Caki2 (cell line): ENCODE results near the gene LLGL1. TPM values are rescaled to one million over a fixed set of nuclear protein-coding genes. Genes with fewer than 3 reads are reported as not detected.

Experiments
- DNase-seq: peaks from one replicate; pipeline ENCODE4 v3.0.0-alpha.2; 2015; ENCODE audit warnings: low read depth
- in situ Hi-C: cut with HindIII; loops from 2 replicates; pipeline ENCODE4 v1.10.0; 2016; ENCODE audit warnings: low sequenced_read_pairs, low pct_unique_long_range_greater_than_20kb, mixed read lengths
- total RNA-seq: library from RNA; depleted of rRNA; stranded (reverse); fragments of >200 nt; shearing (Covaris generic); gene quantifications from 2 replicates; pipeline ENCODE4 v1.2.3, GENCODE V29; 2014; ENCODE audit warnings: low replicate concordance

Gene LLGL1
- total RNA-seq, 1 experiment from 2014 or later: 21.4 TPM

DNA sequence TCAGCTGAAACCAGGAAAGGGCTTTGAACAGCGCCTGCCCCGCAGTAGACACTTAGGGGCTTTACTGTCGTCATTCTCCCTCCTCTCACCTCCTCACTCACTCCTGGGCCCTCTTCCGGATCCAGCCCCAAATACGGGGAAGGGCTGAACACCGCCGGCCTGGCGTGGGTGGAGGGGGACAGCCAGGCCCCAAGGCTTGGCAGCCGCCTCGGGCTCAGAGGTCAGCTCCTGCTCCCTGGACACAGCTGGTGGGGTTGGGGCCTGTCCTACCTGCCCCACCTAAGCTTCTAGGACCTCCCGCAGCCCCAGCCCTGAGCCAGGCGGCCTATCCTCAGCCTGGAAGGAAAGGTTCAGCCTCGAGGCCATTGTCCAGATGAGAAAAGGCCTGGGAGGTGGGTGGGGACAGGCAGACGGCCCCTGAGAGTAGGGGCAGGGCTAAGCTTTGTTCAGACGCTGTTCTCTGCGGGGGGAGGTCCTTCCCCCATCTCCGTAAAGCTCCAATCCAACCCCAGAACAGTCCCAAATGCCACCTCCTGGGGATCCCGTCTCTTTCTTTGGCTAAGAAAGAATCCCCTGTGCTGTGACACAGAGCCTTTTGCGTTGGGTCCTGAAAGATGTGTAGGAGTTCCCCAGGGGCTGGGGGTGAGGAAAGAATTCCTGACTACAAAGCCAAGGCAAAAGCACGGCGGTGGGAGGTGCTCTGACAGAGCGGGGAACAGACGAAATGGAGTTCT, 881 bp upstream of the LLGL1 start:
- DNase-seq: no peak
- in situ Hi-C loops: no loop called here

DNA sequence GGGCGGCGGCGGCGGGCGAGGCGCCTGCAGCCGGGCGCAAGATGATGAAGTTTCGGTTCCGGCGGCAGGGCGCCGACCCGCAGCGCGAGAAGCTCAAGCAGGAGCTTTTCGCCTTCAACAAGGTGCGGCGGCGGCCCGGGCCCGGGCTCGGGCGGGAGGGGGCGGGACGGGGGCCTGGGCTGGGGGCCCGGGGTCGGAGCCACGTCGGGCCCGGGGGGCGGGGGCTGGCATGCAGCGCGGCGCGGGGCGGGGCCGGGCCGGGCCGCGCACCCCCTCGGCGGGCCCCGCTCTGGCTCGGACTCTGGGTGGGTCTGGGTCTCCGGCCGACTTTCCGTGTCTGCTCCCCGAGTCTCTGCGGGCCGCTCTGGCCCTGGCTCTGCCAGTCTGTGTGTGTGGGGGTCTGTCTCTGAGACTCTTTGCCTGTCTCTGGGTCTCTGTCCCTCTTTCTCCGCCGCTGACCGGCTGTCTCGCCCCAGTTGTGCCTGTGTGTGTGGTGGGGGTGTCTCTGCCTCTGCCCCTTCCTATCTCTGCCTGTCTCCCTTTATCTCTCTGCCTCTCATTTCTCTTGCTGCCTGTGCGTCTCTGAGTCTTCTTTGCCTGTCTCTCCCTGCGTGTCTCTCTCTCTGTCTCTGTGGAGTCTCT, 328 bp downstream of the LLGL1 start:
- DNase-seq: no peak
- in situ Hi-C loops: no loop called here

DNA sequence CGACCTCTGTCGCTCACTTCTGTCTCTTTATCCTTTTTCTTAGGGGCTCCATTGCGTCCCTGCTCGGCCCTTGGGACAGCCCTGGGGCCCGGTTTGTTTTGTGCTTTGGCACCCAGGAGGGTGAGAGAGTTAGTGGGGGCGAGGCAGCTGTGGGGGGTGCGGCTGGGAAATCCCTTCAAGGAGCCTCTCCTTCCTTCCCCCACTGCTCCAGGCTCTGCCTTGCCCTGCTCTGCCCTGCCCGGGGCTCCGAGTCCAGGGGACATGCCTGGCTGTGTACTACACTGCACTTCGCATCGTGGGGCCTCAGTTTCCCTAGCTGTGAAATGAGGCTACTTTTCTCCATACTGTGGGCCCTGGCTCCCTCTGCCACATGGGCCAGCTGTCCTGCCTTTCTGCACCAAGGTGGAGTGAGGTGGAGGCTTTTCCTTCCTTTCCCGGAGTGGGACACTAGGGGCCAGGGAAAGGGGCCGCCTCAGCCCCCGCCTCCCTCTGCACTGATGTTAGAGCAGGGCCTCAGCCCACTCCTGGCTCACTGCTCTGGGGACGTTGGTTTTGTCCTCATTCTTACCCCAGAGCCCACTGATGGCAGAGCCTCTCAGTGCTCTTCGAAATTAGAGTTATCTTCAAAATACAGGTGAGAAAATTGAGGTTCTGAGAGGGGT, 980 bp downstream of the LLGL1 start:
- DNase-seq: no peak
- in situ Hi-C loops: no loop called here

DNA sequence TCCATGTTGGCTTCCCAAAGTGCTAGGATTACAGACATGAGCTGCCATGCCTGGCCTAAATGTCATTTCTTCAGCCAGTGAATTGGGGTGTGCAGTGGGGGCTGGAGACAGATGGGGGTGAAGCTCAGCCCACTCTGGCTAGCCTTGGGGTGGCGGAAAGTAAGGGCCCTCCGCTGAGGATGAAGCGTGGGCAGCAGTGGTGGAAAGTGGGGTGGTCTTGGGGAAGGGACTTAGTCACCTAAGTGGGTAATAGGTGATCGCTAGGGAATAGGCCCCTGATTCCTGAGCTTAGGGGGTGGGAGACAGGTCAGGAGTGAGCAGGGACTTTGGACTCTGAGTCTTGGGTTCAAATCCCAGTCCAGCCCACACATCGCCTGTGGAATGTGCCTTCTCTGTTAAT, 2.2 kb downstream of the LLGL1 start:
- in situ Hi-C loops: no loop called here
- no peak for DNase-seq

DNA sequence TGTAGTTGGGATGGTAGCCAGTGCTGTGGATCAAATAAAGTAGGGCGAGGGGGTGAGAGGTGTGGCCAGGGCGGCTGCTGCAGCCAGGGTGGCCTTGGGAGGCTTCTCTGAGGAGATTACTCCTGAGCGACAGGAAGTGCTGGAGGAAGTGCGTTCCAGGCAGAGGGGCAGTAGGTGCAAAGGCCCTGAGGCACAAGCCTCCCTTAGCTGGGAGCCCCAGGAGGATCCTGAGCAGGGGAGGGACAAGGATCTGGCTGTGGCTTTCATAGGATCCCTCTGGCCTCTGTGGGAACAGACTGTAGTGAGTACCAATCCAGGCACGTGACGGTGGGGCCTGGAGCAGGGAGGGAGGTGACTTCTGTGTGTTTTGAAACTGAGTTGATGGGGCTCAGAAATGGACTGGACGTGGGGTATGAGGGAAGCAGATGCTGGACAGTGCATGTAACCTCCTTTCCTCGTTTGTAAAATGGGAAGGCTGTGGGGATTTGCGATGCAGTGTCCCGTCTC, 2.8 kb downstream of the LLGL1 start:
- in situ Hi-C loops: no loop called here
- DNase-seq: no peak

DNA sequence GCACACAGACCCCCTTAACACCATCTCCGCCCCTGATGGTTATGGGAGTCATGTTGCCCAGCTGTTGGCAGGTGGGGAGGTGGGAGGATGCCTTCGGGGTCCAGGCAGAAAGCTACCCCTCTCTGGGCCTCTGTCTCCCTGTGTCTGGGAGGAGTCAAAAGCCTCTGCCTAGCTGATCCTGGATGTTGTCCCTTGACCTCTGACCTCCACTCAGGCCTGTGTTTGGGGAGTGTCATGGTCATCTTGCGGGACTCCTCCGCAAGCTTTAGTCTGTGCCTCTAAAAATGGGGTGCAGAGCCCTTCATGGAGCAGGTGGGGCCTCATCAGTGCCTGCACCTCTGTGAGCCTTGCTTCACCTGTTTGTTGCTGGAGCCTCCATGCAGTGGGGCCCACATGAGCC, 3.8 kb downstream of the LLGL1 start:
- DNase-seq: no peak
- in situ Hi-C loops: no loop called here

DNA sequence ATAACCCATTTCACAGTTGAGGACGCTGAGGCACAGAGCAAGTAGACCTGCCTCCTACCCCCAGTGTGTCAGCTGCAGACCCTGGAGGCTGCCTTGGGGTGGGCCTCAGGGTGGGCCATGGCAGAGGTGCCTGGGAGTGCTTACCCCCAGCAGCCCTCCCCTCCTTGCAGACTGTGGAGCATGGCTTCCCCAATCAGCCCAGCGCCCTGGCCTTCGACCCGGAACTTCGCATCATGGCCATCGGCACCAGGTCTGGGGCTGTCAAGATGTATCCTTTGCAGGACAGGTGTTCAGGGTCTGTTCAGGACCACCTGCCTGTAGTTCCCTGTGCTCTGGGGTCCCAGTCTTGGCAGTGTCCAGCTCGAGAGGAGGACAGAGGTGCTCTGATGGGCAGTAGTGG, 4.3 kb downstream of the LLGL1 start:
- DNase-seq: no peak
- in situ Hi-C loops: no loop called here

DNA sequence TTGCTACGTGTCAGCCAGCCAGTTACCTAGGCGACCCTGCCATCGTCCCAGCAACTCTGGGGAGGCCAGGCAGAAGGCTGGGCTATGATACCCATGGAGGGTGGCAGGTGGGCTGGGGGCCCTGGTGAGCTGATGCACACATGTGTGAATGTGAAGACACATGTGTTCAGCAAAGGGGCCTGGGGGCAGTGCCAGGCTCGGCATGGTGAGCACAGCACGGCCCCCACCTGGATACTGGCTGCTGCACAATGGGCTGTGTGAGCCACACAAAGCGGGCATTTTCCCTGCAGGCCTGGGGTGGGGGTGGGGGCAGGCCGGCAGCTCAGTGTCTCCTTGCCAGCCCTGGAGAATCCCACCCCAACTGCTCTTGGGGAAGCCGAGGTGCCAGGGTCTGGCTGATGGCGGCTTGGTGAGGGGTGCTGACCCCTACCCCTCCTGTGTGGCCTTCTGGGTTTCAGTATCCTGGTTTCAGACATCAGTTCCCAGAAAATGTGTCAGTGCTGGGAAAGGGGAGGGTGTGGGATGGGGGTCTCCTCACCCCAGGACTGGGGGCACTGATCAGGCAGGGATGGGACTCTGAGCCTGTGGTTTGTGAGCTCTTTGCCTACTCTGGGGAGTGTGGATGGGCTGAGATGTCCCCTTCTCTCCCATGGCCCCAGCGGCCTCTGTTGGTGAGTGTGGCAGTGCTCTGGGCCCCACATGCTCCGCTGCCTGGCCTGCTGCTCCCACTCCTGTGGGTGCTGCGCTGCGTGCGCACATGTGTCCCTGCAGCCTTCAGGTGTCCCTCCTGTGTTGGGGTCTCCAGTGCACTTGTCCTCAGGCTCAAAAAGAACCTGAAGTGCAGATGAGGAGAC, 5.1 kb downstream of the LLGL1 start:
- in situ Hi-C loops: no loop called here
- DNase-seq: no peak

DNA sequence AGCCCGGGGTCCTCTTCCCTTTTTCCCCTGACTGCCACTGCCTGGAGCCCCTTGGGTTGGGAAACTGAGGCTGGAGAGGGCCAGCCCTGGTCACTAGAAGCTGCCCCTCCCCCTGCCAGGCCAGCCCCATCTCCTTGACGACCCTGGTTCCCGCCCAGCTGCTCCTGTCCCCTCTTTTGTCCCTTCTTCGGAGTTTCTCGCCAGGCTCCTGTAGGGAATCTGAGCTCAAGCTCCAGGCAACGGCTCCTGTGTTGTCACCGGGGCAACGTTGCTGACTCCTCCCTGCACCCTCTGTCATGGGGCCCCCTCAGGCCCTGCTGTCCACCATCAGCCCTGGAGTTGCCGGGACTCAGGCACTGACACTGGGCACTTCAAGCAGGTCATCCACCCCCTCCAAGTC, 5.7 kb downstream of the LLGL1 start:
- in situ Hi-C loops: no loop called here
- no peak for DNase-seq

DNA sequence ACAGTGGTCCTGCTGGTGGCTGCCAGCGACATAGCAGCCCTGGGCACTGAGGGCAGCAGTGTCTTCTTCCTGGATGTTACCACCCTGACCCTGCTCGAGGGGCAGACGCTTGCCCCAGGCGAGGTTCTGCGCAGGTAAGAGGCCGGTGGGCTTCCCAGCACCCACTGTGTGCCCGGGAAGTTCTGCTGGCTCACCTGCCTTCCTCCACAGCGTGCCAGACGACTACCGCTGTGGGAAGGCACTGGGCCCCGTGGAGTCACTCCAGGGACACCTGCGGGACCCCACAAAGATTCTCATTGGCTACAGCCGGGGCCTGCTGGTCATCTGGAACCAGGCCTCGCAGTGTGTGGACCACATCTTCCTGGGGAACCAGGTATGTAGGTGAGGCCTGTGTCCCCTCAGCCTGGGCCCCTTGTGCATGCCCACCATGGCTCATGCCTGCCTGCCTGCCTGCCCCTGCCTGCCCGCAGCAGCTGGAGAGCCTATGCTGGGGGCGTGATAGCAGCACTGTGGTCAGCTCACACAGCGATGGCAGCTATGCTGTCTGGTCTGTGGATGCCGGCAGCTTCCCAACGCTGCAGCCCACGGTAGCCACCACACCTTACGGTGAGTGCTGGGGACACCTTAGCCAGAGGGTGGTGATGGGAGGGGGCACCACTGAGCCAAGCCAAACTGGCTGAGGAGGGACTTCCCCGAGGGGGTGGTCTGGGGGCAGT, 8.5 kb downstream of the LLGL1 start:
- DNase-seq: no peak
- in situ Hi-C loops: no loop called here

DNA sequence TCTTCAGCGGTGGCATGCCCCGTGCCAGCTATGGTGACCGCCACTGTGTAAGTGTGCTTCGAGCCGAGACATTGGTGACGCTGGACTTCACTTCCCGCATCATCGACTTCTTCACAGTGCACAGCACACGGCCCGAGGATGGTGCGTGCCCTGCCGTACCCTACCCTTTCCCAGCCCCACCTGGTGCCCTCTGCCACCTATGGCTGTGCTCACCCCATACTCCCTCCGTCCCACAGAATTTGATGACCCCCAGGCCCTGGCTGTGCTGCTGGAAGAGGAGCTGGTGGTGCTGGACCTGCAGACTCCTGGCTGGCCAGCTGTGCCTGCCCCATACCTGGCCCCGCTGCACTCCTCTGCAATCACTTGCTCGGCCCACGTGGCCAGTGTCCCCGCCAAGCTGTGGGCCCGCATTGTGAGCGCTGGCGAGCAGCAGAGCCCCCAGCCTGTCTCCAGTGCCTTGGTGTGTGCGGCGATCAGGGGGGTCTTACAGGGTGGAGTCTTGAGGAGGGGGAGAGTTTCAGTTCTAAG, 9.5 kb downstream of the LLGL1 start:
- in situ Hi-C loops: no loop called here
- no peak for DNase-seq

DNA sequence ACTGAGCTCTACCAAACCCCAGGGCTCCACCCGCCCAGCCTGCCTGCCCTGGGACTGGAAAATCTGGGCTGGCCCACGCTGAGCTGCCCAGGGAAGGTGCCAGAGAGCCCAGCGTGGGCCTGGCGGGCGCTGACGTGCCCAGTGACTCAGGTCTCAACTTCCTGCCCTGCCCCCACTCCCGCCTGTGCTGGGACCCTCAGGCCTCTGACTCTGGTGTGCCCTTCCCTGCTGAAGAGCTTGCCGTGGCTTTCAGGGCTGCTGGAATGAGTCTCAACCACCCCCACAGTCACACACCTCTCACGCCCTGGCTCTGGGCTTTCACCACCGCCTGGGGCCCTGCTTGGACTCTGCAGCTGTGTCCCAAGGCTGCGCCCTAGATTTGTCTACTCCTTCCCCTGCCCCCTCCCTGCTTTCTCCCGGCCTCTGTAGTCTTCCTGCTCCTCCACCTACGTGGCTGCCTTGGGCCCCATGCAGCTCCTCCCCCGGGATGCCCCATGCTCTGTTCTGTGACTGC, 10.4 kb downstream of the LLGL1 start:
- no peak for DNase-seq
- in situ Hi-C loops: no loop called here

DNA sequence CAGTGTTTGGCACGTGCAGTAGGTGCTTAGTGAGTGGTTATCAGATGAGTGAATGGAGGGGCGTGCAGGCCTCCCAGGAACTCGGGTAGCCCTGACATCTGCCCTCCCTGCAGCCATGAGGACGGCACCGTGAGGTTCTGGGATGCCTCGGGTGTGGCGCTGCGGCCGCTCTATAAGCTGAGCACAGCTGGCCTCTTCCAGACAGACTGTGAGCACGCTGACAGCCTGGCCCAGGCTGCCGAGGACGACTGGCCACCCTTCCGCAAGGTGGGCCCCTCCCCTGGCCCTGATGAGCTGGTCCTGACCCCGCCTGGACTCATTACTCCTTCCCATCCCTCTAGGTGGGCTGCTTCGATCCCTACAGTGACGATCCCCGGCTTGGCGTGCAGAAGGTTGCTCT, 11.1 kb downstream of the LLGL1 start:
- in situ Hi-C loops: no loop called here
- no peak for DNase-seq

DNA sequence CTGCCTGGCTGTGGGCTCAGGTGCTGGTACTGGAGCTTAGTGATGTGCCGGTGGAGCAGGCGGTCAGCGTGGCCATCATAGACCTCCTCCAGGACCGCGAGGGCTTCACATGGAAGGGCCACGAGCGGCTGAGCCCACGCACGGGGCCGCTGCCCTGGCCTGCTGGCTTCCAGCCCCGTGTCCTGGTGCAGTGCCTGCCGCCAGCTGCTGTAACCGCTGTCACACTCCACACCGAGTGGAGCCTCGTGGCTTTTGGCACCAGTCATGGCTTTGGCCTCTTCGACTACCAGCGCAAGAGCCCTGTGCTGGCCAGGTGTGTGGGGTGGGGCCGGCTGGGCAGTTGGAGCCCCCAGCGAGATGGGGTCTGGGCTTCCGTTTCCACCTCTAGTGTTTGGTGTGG, 12.0 kb downstream of the LLGL1 start:
- in situ Hi-C loops: no loop called here
- DNase-seq: no peak

DNA sequence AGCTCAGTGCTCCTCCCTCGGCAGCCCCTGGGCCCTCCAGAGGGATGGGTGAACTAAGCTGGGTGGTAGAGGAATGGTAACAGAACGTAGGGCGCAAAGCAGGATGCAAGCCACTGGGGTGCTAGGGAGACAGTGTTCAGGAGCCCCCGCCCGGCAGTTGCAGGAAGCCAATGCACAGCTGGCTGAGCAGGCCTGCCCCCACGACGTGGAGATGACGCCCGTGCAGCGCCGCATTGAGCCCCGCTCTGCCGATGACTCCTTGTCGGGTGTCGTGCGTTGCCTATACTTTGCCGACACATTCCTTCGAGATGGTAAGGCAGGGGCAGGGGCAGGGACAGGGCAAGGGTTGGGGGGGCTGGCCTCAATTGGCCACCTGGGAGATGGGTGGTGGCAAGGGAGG, 12.9 kb downstream of the LLGL1 start:
- in situ Hi-C loops: no loop called here
- no peak for DNase-seq

DNA sequence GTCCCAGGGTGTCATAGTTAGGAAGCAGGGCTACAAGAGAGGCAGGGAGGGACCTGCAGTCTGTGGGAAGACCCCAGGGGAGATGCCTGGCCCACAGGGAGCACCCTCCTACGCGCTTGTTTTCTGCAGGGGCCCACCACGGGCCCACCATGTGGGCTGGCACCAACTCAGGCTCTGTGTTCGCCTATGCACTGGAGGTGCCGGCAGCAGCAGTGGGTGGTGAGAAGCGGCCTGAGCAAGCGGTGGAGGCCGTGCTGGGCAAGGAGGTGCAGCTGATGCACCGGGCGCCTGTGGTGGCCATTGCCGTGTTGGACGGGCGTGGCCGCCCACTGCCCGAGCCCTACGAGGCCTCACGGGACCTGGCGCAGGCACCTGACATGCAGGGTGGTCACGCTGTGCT, 15.0 kb downstream of the LLGL1 start:
- DNase-seq: no peak
- in situ Hi-C loops: no loop called here

DNA sequence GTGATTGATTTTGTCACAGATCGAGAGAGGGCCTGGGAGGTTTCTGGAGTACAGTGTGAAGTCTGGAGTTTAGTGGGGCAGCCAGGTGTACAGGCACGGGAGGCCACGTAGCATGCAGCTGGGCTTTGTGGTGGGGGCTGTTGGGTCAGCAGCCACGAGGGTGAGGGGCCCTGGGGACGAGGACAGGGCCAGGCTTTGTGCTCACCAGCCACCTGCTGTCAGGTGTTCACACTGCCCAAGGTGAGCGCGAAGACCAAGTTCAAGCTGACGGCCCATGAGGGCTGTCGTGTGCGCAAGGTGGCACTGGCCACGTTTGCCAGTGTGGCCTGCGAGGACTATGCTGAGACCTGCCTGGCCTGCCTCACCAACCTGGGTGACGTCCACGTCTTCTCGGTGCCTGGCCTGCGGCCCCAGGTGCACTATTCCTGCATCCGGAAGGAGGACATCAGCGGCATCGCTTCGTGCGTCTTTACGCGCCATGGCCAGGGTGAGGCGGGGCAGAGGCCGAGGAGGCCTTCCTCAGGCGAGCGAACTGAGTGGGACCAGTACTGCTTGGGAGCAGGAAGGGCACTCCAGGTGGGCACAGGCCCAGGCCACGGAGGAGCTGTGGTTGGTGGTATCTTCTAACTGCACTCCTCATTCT, 15.9 kb downstream of the LLGL1 start:
- DNase-seq: no peak
- in situ Hi-C loops: no loop called here
